Hematopoietic multipotent progenitor cell treated with erythropoietin and hydrocortisone succinate and interleukin-3 and kit ligand, for 8 days (in vitro differentiated cells): ENCODE data around the gene MAEA.

Experiments used
- DNase-seq: peaks from one replicate; pipeline ENCODE4 v3.0.0-alpha.2; 2015

The MAEA gene

GRCh38 chr4:1338752-1339414 is 49.2 kb downstream of the MAEA start:
- no peak for DNase-seq

- DNase-seq: no peak
Measured at GRCh38 chr4:1339489-1339888, 49.8 kb downstream of the MAEA start.

- DNase-seq: no peak
Measured at GRCh38 chr4:1340181-1340747, 50.6 kb downstream of the MAEA start.

- DNase-seq: no peak
Measured at GRCh38 chr4:1340861-1341260, 51.2 kb downstream of the MAEA start.

GRCh38 chr4:1342003-1342402 is 52.3 kb downstream of the MAEA start:
- no peak for DNase-seq

- no peak for DNase-seq
Measured at GRCh38 chr4:1344696-1345095, 55.0 kb downstream of the MAEA start.

- DNase-seq: peak; percentile 52
Measured at GRCh38 chr4:1345903-1346780, 56.5 kb downstream of the MAEA start.

- DNase-seq: peak; percentile 98
Measured at GRCh38 chr4:1346781-1347409, 57.2 kb downstream of the MAEA start, which contains the start of gene UVSSA. TSS of gene UVSSA (plus strand) at chr4:1347208. CDS start at chr4:1348092, 884 bp downstream.

GRCh38 chr4:1347410-1347864 is 57.7 kb downstream of the MAEA start:
- DNase-seq: peak; percentile 75

GRCh38 chr4:1348014-1348513 is 58.4 kb downstream of the MAEA start:
- DNase-seq: peak; percentile 10

GRCh38 chr4:1348746-1349145 is 59.1 kb downstream of the MAEA start:
- no peak for DNase-seq

GRCh38 chr4:1349359-1350168 is 59.9 kb downstream of the MAEA start:
- DNase-seq: no peak

GRCh38 chr4:1350169-1350520 is 60.5 kb downstream of the MAEA start:
- no peak for DNase-seq

- DNase-seq: peak; percentile 78
Measured at GRCh38 chr4:1351854-1352566, 62.3 kb downstream of the MAEA start.

- no peak for DNase-seq
Measured at GRCh38 chr4:1352567-1352900, 62.8 kb downstream of the MAEA start.

GRCh38 chr4:1353186-1354055 is 63.7 kb downstream of the MAEA start:
- DNase-seq: no peak

GRCh38 chr4:1354136-1354982 is 64.7 kb downstream of the MAEA start:
- DNase-seq: no peak

GRCh38 chr4:1354983-1355275 is 65.2 kb downstream of the MAEA start:
- DNase-seq: no peak

- no peak for DNase-seq
Measured at GRCh38 chr4:1355378-1355777, 65.7 kb downstream of the MAEA start.
